Keratinocyte (primary cell): Measurements from ENCODE around the gene ZNF500.

Source experiments
- EZH2 ChIP-seq: IDR thresholded peaks from one replicate; pipeline ENCODE4 v1.6.1; 2012; ENCODE audit warnings: inconsistent platforms, mild to moderate bottlenecking, low read length, moderate library complexity
- TF ChIP-seq, protein P1 (sequence below), 3 experiments: IDR thresholded peaks in 1 of 3; conservative IDR thresholded peaks in 1 of 3; optimal IDR thresholded peaks in 1 of 3; 2 replicates in 2 of 3; 3 replicates in 1 of 3; pipeline versions ENCODE3 to v1.5.1; 2011; ENCODE audit warnings: low read length in 3 of 3, mild to moderate bottlenecking in 3 of 3, moderate library complexity in 2 of 3, control low read depth in 1 of 3, inconsistent platforms in 1 of 3; ENCODE audit not compliant: insufficient read depth in 2 of 3; ENCODE audit errors: extremely low read depth in 1 of 3

DNA sequence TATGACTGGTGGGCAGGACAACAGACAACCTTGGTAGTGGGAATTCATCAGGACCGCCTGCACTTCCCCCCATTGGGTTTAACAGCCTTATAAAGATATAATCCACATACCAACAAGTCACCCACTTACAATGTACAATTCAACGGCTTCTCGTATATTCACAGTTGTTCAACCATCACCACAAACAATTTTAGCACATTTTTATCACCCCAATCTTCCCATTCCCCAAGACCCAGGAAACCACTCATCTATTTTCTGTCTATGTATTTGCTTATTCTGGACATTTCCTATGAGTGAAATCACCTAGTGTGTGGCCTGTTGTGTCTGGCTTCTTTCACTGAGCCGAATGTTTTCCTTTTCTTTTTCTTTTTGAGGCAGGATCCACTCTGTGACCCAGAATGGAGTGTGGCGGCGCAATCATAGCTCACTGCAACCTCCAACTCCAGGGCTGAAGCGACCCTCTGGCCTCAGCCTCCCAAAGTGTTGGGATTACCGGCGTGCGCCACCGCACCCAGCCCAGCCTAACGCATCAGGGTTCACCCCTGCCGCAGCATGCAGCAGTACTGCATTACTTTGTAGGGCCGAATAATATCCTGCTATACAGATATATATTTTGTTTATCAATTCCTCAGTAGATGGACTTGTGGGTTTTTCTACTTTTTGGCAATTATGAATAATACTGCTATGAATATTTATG lies 43.7 kb downstream of the ZNF500 start:
- TF ChIP-seq, protein P1, sequence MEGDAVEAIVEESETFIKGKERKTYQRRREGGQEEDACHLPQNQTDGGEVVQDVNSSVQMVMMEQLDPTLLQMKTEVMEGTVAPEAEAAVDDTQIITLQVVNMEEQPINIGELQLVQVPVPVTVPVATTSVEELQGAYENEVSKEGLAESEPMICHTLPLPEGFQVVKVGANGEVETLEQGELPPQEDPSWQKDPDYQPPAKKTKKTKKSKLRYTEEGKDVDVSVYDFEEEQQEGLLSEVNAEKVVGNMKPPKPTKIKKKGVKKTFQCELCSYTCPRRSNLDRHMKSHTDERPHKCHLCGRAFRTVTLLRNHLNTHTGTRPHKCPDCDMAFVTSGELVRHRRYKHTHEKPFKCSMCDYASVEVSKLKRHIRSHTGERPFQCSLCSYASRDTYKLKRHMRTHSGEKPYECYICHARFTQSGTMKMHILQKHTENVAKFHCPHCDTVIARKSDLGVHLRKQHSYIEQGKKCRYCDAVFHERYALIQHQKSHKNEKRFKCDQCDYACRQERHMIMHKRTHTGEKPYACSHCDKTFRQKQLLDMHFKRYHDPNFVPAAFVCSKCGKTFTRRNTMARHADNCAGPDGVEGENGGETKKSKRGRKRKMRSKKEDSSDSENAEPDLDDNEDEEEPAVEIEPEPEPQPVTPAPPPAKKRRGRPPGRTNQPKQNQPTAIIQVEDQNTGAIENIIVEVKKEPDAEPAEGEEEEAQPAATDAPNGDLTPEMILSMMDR (optimal IDR thresholded peaks at IDR 0.05 in 1 of 3, IDR thresholded peaks at IDR 0.05 in 1 of 3, conservative IDR thresholded peaks at IDR 0.05 in 1 of 3; ENCODE audit: extremely low read depth in 1 of 3, insufficient read depth in 2 of 3, low read length in 3 of 3), result no peak
- TF ChIP-seq EZH2, result no peak
